ENCODE measurements around the gene FMO2.

The FMO2 gene

DNA sequence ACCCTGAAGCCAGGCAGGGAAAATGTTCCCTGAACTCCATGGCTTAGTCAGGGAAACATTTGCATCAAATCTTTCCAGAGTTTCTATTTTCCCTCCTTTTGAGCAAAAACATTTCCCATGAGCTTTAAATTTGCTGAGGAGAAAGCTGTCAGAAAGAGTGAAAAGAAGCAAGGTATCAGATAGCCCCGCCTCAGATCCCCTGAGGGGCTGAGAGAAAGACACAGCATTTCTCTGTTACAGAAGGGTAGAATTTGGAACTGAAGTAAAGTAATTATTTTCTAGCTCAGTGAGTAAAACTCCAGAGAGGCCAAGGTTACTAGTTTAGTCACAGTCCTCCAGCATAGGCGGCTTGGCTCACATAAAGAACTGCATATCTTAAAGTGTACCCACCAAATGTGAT lies 73.8 kb downstream of the FMO2 start:
- no peak for DNase-seq

Data from NCI-H1417 treated with DMSO at 0.1 percent for 48 hours (cell line).